ENCODE results near the gene CPNE1. TPM values are rescaled to one million over a fixed set of nuclear protein-coding genes. Genes with fewer than 3 reads are reported as not detected.
A peak's percentile ranks its signal among the peaks of the same experiment; 100 is the strongest.

The CPNE1 gene
- total RNA-seq, 1 donor from 2014 or later: 293 TPM

GRCh38 chr20:35600176-35600992 is 64.3 kb downstream of the CPNE1 start:
- no peak overlapping the region for H3K27ac Mint-ChIP-seq
- H3K27me3 Mint-ChIP-seq: peaks cover 88% of the 10 kb centered on the region
- no peaks in the 10 kb centered on the region for H3K36me3 Mint-ChIP-seq (ENCODE audit: insufficient read depth)
- H3K4me1 Mint-ChIP-seq (ENCODE audit: low read depth): peaks cover 1% of the 10 kb centered on the region
- TF ChIP-seq CTCF (IDR thresholded peaks at IDR 0.05; ENCODE audit: unreplicated experiment): no peak
- no peak for DNase-seq (ENCODE audit: low spot score, unreplicated experiment)
- H3K4me3 Mint-ChIP-seq (ENCODE audit: low read depth): peak overlapping the region; percentile 63
- no peaks in the 10 kb centered on the region for H3K9me3 Mint-ChIP-seq (ENCODE audit: low read depth)

- DNase-seq (ENCODE audit: low spot score, unreplicated experiment): no peak
- Mint-ChIP-seq H3K4me1 (ENCODE audit: low read depth) (peaks cover 1% of the 10 kb centered on the region), H3K27ac (no peak overlapping the region), H3K27me3 (peaks cover 82% of the 10 kb centered on the region), H3K4me3 (ENCODE audit: low read depth) (no peak overlapping the region), H3K9me3 (ENCODE audit: low read depth) (no peaks in the 10 kb centered on the region), H3K36me3 (ENCODE audit: insufficient read depth) (no peaks in the 10 kb centered on the region)
- TF ChIP-seq CTCF (IDR thresholded peaks at IDR 0.05; ENCODE audit: unreplicated experiment): no peak
These were observed 65.0 kb downstream of the CPNE1 start for GRCh38 chr20:35599776-35600120.

GRCh38 chr20:35598899-35599775 is 65.6 kb downstream of the CPNE1 start:
- no peaks in the 10 kb centered on the region for H3K9me3 Mint-ChIP-seq (ENCODE audit: low read depth)
- no peak overlapping the region for H3K27ac Mint-ChIP-seq
- no peak overlapping the region for H3K4me3 Mint-ChIP-seq (ENCODE audit: low read depth)
- no peaks in the 10 kb centered on the region for H3K36me3 Mint-ChIP-seq (ENCODE audit: insufficient read depth)
- DNase-seq (ENCODE audit: low spot score, unreplicated experiment): no peak
- peaks cover 82% of the 10 kb centered on the region for H3K27me3 Mint-ChIP-seq
- no peak for TF ChIP-seq CTCF (IDR thresholded peaks at IDR 0.05; ENCODE audit: unreplicated experiment)
- H3K4me1 Mint-ChIP-seq (ENCODE audit: low read depth): peaks cover 1% of the 10 kb centered on the region

GRCh38 chr20:35598476-35598875 is 66.2 kb downstream of the CPNE1 start:
- no peak for TF ChIP-seq CTCF (IDR thresholded peaks at IDR 0.05; ENCODE audit: unreplicated experiment)
- no peak overlapping the region for H3K4me3 Mint-ChIP-seq (ENCODE audit: low read depth)
- no peaks in the 10 kb centered on the region for H3K9me3 Mint-ChIP-seq (ENCODE audit: low read depth)
- peaks cover 1% of the 10 kb centered on the region for H3K4me1 Mint-ChIP-seq (ENCODE audit: low read depth)
- no peak for DNase-seq (ENCODE audit: low spot score, unreplicated experiment)
- H3K27me3 Mint-ChIP-seq: peaks cover 75% of the 10 kb centered on the region
- no peaks in the 10 kb centered on the region for H3K36me3 Mint-ChIP-seq (ENCODE audit: insufficient read depth)
- no peak overlapping the region for H3K27ac Mint-ChIP-seq

GRCh38 chr20:35597186-35597585 is 67.5 kb downstream of the CPNE1 start:
- no peak for TF ChIP-seq CTCF (IDR thresholded peaks at IDR 0.05; ENCODE audit: unreplicated experiment)
- no peak overlapping the region for H3K27ac Mint-ChIP-seq
- H3K4me1 Mint-ChIP-seq (ENCODE audit: low read depth): peaks cover 1% of the 10 kb centered on the region
- no peak for DNase-seq (ENCODE audit: low spot score, unreplicated experiment)
- no peaks in the 10 kb centered on the region for H3K9me3 Mint-ChIP-seq (ENCODE audit: low read depth)
- H3K27me3 Mint-ChIP-seq: peaks cover 66% of the 10 kb centered on the region
- no peaks in the 10 kb centered on the region for H3K36me3 Mint-ChIP-seq (ENCODE audit: insufficient read depth)
- no peak overlapping the region for H3K4me3 Mint-ChIP-seq (ENCODE audit: low read depth)
